Esophagus muscularis mucosa (tissue), 4 donors: ENCODE data around the gene THSD4.

ENCODE experiments used
- CTCF ChIP-seq, 3 experiments: fragments of 200-600 bp in 2 of 3; fragments of 450-650 bp in 1 of 3; sonication (generic) in 2 of 3; IDR thresholded peaks; one replicate each; pipeline ENCODE4 v1.5.1; 2017 to 2019; ENCODE audit warnings: antibody characterized with exemption in 3 of 3, mild to moderate bottlenecking in 2 of 3, moderate library complexity in 1 of 3
- EP300 ChIP-seq: sonication (generic); formaldehyde crosslinking; IDR thresholded peaks from one replicate; pipeline ENCODE4 v1.6.1; 2017; ENCODE audit warnings: antibody characterized with exemption
- POLR2A ChIP-seq: fragments of 450-650 bp; IDR thresholded peaks from one replicate; pipeline ENCODE4 v1.6.1; 2017; ENCODE audit warnings: antibody characterized with exemption, moderate library complexity, mild to moderate bottlenecking, low read depth
- POLR2AphosphoS5 ChIP-seq, 2 donors: sonication (generic); formaldehyde crosslinking; IDR thresholded peaks; one replicate each; pipeline ENCODE4 v1.6.1; 2017; ENCODE audit warnings: antibody characterized with exemption in 2 of 2

- TF ChIP-seq CTCF (IDR thresholded peaks at IDR 0.05): no peak
- TF ChIP-seq POLR2AphosphoS5 (IDR thresholded peaks at IDR 0.05): no peak
- TF ChIP-seq POLR2A: no peak
- TF ChIP-seq EP300: no peak
These were observed 210.2 kb downstream of the THSD4 start for GRCh38 chr15:71325481-71325880.
